SK-N-DZ (cell line): ENCODE data around the gene TTBK2.

Experiments
- DNase-seq: peaks from one replicate; pipeline ENCODE4 v3.0.0-alpha.2; 2015; ENCODE audit warnings: low spot score

TTBK2 gene

DNA sequence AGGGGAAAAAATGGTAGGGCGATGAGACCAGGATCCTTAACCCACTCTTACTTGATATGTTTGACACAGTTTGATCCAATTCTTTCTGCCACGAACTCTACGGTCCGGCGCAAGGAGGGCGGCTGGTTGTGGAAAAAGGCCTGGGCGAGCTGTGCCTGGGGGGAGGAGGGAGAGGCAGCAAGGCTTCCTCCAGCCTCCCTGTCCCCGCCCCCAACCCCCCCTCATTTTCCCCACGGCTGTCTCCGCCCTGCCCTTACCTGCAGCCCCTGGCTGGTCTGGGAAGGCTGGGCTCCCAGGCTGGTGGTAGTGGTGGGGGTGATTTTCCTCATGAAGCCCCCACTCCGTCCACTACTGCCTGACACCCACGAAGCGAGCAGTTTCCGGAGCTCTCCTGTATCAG lies 191.6 kb downstream of the TTBK2 start:
- DNase-seq, result no peak

DNA sequence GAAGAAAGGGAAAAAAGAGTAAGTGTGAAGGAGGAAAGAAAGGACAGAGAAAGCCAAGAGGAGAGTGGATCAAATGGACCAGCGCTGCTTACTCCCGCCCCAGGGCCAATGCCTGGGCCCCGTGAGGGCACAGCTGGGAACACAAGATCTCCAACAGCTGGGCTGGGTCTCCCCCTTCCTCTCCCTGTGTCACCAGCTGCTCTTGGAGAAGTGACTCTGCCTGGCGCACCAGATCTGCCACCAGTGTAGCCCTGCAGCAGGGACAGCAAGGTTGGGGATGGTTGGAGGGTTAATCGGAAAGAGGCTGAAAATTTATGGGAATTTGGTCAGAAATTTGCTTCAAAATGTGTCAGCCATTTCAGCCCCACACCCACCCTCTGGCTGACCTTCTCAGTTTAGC lies 192.0 kb downstream of the TTBK2 start:
- DNase-seq, result no peak

DNA sequence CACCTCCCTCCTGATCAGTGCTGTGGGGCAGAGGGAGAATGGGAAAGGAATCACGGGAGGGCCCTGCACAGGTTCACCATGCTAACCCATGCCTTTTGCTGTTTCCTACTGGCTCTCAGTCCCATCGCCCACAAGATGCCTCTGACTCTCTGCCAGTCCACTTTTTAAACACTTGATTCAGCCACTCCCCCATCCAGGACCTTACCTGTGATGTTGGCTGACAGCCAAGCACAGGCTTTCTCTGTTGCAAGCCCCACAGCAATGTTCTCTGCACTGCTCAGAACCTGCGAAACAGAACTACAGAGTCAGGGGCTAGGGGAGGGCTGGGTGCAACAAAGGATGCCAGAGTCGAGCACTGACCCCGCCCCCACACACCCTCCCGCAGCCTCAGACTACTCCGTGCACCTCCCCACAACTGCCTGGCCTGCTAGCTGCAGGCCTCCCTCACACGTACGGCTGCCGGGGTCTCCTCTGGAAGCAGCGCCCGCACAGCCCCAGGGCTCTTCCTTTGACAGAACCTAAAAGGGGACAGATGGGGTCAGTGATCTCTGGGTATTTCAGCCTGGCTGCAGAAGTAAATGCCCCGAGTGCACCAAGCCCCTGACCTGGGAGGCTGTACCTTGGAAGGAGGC lies 192.7 kb downstream of the TTBK2 start:
- no peak for DNase-seq

DNA sequence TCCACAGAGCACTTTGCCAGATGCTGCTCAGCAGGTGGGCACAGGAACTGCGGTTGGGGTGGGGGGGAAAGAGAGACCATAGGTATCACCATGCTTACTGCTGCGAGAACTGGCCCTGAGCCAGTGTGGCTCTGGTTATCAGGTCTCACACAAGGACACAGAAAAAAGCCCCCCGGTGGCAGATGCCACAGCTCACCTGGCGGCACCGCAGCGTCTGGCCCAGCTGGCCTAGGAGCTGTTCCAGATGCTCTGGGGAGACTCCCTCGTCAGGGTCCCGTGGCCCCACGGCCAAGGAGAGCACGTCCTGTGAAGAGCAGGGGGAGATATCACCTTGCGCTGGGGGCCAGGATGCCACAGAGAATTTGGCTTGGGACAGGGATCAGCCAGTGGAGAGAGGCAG lies 194.5 kb downstream of the TTBK2 start:
- DNase-seq, result no peak

DNA sequence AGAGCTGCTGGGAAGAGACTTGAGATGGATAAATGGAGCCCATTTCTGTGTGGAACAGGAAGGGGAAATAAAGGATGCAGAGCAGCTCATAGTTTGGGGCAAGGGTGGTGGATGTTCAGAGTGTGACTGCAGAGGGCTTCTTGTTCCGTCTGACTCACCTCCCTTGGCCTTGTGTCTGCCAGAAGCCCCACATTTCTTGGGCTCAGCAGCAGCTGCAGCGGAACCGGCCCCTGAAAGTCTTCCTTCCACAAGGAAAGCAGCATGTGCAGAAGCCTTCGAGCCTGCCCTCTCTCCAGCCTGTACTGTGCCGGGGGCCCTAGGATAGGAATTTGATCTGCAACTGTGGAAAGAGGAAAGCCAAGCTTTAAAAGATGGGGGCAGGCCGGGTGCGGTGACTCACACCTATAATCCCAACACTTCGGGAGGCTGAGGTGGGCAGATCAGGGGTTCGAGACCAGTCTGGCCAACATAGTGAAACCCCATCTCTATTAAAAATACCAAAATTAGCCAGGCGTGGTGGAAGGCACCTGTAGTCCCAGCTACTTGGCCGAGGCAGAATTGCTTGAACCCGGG lies 195.2 kb downstream of the TTBK2 start:
- DNase-seq, result no peak

DNA sequence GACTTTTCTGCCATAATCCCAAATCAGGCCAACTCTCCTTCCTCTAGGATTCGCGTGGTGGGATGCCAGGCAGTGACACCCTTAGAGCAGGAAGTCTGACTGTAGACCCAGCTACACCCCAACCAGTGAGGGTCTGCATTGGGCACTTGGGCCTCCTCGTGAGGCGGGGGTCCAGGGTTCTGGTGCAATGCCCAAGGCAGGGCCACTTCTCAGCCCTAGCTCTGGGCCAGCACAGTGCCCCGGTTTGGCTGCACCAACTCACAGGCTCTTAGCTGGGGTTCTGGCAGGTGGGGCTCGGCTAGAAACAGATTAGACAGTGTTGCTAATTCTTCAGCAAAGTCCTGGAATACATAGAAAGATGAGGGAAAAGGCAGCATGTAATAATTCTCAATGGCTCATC lies 196.3 kb downstream of the TTBK2 start:
- DNase-seq, result no peak

DNA sequence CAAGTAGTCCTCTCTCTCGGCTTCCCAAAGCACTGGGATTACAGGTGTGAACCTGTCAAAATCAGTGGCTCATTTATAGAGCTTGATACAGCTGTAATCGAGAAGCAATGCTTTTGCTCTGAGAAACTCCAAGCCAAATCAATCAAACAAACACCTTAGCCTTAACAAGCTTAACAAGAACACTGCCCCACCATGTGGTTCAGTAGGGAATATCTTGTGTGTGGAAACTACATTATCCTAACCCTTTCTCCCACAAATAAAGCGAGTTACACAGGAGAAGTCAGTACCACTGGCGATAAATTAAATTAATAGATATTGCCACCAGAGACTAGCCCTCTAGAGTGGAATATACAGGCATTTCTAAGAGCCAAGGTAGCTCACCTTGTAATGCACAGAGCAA lies 197.5 kb downstream of the TTBK2 start:
- no peak for DNase-seq

DNA sequence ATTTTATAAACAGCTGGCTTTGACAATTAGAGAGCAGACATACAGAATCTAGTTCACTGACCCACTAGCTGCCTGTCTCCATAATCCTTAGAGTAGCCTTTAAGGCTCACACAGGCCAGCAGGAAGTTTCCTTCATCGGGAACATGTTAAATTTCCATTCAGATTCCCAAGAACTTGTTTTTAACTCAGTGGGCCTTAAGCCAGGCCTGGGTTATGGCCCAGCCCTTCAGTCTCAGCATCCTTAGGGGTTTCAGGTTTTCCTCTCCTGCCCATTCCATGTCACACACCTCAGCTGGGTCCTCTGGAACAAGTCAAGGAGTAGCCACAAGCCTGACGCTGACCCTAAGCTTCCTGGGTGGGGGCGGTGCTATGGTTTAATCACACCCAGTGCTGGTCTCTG lies 198.7 kb downstream of the TTBK2 start:
- no peak for DNase-seq

DNA sequence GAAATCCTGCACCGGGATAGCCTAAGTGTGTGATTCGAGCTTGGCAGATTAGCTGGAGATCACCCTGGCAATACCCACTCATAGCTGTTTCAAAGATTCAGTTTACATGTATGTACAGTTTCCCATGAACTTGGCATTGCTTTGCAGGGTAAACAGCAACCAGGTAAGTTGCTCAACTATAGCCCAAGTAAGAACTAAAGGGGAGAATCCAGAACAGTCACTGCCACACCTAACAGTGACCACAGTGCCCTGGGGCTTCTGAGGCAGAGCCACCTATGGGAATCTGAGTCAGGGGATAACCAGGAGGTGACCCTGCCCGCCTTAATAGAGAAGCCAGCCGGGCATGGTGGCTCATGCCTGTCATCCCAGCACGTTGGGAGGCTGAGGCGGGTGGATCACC lies 199.6 kb downstream of the TTBK2 start:
- DNase-seq, result no peak

DNA sequence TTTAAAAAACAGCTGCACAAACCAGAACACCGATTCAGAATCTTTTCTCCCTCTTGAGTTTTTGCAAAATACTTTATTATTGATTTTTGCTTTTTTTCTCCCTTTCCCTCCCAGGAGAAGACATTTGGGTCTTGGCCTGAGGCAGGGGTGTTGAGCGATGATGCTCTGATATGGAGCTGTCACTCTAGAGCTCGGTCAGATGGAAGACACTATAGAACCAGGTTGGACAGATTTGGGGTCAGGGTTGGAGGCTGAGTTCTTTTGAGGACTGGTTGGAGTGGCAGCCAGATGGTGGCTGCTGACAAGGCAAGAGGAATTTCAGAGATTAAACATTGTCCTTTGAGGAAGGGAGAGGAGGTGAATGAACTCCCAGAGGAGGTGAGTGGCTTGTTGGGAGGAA lies 200.5 kb downstream of the TTBK2 start:
- DNase-seq, result no peak

DNA sequence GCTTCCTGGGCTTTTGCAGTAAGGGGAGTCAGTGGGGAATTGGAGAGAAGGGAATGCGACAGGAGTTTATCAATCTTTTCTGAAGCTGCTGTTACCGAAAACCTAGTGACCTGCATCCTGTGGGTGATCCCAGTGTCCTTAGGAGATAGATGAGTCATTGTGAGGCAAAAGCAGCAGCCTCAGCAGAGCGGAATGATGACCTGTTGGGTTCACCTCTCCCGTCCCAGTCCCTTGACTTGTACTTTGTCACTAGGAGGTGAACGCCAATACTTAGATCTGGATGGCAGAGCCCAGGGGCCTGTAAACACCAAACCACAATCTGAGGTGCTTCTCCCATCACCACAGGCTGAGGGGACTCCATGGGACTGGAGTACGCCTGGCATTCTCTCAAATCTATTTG lies 201.5 kb downstream of the TTBK2 start:
- DNase-seq, result no peak

DNA sequence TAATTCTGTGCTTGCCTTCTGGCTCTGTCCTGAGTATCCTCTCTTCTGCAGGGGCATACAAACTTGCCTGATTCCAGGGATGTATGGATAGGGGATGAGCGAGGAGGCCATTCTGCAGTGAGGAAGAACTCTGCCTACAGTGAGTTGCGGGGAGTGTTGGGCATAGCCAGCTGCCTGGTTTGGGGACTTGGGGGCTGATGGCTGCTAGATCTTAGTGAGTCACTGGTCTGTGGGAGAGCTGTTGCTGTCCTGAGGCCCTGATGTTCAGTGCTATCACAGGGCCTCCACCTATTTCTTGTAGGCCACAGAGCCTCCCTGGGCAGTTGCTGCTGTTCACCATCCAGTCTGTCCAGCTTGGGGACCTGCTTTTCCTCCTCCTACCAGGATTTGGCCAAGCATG lies 204.0 kb downstream of the TTBK2 start:
- DNase-seq, result no peak

DNA sequence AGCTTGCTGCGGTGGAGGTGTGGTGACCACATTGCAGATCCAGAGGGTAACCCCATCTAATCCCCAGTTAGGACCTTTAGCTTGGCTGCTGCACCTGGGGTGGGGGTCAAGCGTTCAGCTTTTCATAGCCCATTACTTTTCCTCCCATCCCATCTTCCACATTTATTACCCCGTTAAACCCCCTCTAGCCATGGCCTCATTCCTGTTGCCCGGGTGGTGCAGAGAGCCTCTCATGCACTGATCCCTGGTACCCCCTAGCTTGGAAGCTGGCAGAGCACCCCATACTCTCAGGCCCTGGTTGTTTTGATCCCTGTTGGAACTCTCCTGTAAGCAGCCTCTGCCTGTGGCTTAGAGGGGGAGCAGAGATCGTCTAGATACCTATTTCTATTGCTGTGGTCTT lies 204.5 kb downstream of the TTBK2 start:
- no peak for DNase-seq

DNA sequence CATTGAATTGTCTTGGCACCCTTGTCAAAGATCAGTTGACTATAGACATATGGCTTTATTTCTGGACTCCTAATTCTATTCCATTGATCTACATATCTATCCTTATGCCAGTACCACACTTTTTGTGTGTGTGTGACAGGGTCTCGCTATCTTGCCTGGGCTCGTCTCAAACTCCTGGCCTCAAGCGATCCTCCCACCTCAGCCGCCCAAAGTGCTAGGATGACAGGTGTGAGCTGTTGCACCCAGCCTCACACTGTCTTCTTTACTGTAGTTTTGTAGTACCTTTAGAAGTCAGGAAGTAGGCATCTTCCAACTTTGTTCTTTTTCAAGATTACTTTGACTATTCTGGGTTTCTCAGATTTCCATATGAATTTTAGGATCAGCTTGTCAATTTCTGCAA lies 208.0 kb downstream of the TTBK2 start:
- DNase-seq, result no peak

DNA sequence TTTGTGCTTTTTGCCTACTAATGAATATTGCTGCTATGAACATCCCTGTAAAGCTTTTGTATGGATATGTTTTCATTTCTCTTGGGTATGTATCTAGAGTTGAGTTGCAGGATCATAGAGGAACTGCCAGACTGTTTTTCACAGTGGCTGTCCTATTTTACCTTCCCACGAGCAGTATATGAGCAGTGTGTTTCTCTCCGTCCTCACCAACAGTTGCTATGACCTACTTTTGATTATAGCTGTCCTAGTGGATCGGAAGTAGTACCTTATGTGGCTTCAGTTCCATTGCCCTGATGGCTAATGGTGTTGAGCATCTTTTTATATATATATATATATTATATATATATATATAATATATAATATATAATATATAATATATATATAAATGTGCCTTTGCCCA lies 208.8 kb downstream of the TTBK2 start:
- no peak for DNase-seq

DNA sequence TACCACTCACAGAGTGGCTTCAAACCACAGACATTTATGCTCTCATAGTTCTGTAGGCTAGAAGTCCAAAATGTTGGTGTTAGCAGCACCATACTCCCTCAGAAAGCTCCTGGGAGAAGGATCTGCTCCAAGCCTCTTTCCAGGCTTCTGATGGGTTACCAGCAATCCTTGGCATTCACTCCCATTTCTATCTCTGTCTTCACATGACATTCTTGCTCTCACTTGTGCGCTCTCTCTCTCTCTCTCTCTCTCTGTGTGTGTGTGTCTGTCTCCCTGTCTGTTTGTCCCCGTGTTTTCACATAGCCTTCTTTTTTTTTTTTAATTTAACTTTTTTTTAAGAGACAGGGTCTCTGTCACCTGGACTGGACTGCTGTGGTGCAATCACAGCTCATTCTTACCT lies 209.9 kb downstream of the TTBK2 start:
- DNase-seq, result no peak

DNA sequence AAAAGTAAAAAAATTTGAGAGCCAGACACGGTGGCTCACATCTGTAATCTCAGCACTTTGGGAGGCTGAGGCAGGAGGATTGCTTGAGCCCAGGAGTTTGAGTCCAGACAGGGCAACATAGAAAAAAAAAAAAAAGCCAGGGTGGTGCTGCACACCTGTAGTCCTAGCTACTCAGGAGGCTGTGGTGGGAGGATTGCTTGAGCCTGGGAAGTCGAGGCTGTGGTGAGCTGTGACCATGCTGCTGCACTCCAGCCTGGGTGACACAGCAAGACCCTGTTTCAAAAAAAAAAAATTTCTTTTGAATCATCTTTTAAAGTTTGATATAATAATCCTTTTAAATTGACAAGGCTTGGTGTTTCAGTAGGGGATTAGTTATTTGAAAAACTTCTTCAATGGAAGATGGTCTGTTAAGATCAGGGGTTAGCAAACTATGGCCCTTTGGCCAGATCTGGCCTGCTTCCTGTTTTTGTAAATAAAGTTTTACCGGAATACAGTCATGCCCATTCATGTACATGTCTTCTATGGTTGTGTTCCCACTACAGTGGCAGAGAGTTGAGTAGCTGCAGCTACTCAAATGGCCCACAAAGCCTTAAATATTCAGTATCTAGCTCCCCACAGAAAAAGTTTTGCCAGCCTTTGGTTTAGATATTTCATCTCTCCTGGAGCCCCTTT lies 212.6 kb downstream of the TTBK2 start:
- no peak for DNase-seq

DNA sequence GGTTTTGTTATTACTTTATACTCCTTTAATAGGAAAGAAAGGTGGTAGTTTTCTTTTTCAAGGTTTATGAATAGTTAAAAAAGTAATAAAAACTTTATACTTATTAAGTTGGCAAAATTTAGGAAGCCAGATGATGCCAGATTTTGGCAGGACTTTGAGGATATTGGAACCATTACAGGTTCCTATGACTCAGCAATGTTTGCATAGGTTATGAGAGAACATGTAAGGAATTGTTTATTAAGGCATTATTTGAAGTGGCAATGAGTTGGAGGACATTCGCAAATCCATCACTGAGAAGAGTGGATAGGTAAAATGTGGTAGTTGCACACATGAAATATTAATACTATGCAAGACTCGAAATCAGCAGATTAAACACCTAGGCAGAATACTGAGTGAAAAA lies 213.5 kb downstream of the TTBK2 start:
- DNase-seq, result no peak

DNA sequence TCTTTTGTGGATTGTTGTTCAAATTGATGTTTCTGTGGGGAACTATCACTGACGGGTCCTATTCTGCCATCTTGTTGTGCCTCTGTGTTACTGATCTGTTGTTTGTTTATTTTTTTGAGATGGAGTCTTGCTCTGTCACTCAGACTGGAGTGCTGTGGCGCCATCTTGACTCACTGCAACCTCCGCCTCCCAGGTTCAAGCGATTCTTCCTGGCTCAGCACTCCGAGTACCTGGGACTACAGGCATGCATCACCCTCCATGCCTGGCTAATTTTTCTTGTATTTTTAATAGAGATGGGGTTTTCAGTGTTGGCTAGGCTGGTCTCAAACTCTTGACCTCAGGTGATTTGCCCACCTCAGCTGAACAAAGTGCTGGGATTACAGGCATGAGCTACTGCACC lies 215.2 kb downstream of the TTBK2 start:
- DNase-seq, result no peak

DNA sequence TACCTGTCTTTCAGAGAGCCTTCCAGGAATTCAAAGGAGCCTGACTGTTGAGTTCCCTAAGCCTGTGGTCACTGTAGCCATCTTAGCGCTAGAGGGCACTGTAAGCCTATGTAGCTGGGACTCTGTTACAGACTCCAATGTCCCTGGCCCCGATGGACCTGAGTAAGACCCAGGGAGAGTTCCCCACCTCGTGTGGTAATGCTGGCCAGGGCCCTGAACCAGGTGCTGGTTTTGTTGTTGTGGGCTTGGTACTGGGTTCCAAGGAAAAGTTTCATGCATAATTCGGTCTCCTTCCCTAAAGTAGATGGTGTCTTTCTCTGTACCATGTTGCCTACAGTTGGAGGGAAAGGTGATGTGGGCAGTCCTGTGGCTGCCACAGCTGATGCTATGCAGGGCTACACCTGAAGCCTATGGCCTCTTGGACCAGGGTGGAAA lies 216.1 kb downstream of the TTBK2 start:
- peak; percentile 68 for DNase-seq

DNA sequence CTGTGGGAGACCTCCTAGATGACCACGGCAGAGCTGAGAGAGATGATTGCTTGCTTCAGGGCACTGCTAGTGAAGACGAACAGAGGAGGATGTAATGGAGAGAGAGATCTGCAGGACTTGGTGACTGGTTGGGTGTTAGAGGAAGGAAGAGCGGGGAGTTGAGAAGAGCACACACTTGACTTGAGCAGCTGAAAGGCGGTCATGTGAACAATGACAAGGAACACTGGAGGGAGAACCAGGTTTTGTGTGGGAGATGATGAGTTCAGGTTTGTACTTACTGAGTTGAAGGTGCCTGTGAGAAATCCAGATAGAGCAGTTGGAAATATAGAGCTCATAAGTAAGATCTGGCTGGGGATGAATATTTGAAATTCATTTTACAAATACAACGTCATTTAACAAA lies 224.0 kb downstream of the TTBK2 start:
- no peak for DNase-seq

DNA sequence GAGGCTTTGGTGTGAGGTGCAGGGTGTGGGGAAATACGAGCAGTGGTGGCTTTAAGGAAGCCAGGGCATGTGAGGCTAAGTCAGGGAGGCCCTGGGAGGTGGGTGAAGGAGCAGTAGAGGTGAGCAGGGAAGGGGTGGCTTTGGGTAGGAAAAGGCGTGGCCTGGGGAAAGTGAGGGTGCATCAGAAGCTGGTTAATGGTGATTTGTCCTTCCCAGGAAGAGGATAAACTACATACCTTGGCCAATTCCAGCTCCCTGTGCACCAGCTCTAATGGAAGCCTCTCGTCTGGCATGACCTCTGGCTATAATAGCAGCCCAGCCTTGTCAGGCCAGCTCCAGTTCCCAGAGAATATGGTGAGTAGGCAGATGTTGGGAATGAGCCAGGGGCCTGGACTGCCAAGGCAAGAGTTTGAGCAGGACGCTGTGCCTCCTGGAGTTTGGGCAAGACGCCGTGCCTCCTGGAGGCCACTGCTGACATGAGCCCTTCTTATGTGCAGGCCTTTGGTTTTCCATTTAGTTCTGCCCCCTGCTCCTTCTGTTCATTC lies 225.0 kb downstream of the TTBK2 start:
- DNase-seq, result no peak

DNA sequence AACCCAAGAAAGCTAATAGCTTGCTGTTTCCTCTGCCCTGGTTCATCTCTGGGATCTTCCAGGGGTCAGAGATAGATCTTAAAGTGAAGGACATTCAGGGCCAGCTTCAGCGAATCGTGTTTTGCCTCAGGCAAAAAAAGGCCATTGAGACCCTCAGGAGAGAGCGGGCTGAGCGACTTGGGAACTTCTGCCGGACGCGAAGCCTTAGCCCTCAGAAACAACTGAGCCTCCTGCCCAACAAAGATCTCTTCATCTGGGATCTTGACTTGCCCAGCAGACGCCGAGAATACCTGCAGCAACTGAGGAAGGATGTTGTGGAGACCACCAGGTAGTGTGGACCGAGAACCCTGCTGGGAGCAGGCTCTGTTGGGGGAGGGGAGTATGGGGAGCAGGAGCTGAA lies 226.2 kb downstream of the TTBK2 start:
- no peak for DNase-seq
